NCI-H2227 (cell line): ENCODE measurements around the gene DKKL1.

Source experiments
- DNase-seq: peaks from one replicate; lab custom pipeline; 2025; ENCODE audit not compliant: unreplicated experiment; lab: John Stamatoyannopoulos, UW

Gene DKKL1

DNA sequence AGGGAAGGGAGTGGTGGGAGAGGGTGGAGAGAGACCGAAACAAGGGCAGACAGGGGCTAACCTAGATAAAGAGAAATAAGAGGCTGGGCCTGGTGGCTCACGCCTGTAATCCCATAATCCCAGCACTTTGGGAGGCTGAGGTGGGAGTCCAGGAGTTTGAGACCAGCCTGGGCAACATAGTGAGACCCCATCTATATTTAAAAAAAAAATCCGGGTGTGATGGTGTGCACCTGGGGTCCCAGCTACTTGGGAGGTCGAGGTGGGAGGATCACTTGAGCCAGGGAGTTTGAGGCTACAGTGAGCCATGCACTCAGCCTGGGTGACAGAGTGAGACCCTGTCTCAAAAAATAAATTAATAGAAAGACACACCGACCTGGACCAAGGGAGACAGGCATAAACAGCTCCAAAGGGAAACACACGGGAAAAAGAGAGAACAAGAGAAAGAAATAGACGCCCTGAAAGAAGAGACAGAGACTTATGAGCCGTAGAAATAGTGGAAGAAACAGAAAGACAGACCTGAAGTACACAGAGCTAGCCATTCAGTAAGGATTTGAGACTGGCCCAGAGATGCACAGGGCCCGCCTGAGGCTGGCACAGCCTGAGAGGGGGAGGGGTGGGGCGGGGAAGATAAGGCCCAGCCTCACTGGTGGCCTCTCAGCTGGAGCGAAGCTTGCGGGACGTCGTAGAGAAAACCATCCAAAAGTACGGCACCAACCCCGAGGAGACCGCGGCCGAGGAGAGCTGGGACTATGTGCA, 26.2 kb upstream of the DKKL1 start:
- DNase-seq: no peak

DNA sequence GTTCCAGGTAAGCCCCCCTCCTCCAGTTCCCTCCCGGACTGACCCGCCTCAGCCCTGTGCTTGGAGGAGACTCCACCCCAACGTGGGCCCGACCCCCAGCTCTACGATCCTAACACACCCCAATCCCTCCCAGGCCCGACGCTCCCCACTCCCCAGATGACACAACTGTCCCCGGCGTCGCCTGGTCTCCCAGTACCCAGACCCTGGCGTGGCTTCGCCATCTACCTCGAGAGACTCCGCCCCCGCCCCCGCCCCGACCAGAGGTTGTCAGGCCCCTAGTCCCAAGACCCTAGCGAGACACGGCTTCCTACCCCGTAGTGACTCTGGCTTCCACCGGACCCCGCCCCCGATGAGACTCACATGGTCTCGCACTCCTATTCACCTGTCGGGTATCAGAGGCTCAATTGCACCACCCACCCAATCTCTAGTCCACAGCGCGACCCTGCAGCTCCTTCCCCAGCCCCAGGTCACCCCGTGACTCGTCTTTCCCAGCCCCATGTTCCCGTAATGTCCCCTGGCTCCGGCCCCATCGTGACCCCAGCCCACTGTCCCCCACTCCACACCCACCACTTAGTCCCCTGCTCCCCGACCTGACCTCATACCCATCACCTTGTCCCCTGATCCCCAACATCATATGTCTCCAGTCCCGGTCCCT, 25.5 kb upstream of the DKKL1 start:
- no peak for DNase-seq

DNA sequence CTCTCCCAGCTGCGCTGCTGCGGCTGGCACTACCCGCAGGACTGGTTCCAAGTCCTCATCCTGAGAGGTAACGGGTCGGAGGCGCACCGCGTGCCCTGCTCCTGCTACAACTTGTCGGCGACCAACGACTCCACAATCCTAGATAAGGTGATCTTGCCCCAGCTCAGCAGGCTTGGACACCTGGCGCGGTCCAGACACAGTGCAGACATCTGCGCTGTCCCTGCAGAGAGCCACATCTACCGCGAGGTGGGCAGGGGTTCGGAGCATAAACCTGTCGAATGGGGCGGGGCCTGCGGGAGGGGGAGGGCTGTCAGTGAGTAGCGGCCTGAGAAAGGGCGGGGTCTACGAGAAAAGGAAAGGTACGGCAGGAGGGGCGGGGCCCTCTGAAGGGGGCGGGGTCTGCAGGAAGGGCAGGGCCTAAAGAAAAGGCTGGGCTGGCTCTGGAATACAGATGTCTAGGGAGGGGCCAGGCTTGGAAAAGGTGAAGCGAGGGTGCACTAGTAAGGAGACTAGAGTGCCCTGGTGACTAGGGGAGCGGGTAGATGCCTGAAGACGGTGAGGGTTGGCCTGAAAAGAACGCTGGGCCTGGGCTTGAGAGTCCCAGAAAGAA, 24.9 kb upstream of the DKKL1 start:
- DNase-seq: peak; percentile 34

DNA sequence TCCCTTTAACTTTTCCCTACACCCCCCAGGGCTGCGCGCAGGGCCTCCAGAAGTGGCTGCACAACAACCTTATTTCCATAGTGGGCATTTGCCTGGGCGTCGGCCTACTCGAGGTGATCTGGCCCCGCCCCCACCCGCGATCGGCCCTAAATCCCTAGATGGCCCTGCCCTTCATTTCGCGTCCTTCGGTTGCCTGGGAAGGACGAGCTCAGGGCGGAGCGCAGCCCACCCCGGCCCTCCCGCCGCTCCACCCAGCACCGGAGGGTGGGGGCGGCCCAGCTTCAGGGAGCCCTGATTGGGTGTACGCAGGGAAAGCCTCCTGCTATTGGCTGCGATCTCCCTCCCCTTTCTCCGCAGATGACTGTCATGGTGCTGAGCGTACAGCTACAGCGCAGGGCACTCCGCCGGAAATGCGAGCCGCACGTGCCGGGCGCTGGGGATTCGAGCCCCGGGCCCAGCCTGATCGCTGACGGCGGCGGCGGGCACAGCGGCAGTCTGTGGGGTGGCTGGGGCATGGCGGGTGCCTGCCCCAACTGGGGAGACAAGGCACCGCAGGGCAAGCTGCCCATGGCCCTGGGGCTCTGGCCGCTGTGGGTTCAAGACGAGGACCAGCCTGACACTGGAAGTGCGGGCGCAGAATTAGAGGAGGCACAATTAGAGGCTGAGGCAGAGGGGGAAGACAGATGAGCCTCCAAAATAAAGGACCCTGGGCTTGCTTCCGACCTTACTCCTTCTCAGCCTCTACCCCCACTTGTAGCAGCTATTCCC, 24.2 kb upstream of the DKKL1 start:
- DNase-seq: peak; percentile 90

DNA sequence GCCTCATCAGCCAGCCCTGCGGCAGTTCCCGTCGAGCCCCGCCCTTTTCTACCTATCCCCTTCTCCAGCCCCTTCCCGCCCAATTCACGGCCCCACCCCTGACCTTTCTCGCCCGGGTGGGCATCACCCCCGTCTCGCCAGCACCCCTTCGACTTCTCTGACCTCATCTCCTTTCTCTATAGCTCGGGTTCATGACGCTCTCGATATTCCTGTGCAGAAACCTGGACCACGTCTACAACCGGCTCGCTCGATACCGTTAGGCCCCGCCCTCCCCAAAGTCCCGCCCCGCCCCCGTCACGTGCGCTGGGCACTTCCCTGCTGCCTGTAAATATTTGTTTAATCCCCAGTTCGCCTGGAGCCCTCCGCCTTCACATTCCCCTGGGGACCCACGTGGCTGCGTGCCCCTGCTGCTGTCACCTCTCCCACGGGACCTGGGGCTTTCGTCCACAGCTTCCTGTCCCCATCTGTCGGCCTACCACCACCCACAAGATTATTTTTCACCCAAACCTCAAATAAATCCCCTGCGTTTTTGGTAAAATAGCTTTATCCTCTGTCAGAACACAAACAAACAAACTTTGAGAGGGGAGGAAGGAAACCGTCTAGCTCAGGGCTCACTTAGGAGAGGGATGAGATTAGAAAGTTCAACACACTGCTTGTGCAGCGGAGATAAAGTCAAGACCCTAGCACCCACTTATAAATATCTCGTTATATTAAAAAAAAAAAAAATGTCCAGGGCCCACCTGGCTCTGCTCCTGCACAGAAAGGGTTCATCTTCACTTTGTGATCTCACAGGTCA, 23.4 kb upstream of the DKKL1 start:
- DNase-seq: peak; percentile 65

DNA sequence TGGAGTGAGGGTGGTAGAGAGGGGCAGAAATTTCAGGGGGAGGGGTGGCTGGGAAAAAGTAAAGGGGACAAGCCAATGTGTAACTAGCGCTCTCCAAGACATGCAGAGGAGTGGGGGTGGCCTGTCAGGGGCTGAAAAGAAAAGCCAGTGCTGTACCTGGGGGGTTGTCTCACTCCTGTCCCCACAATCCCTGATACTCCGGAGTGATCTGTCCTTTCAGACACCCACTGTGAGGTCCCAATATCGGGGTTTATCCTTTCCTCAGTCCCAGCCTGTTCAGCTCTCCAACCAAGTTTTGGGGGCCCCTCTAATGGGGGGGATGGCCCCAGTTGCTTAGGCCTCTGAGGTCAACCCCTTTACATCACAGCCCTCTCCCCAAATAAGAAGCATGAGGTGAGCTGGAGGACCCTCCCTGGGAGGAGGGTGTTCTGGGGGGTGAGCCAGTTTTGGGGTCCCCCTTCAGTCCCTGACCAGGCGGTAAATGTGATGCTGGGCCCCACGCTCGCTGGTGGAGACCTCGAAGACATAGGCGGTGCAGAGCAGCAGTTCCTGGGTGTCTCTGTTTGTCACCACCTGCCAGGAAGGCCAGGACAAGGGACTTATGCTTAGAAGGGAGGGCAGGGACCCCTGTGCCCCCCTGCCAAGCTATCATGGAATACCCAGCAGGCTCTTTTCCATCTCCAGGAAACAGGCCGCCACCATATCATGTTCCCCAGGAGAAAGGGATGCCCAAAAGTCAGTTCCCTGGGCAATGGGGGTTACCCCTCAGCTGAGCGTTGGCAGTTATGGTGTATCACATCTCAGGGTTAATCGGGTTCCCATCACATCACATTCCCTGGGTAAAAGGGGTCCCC, 22.6 kb upstream of the DKKL1 start:
- DNase-seq: no peak

DNA sequence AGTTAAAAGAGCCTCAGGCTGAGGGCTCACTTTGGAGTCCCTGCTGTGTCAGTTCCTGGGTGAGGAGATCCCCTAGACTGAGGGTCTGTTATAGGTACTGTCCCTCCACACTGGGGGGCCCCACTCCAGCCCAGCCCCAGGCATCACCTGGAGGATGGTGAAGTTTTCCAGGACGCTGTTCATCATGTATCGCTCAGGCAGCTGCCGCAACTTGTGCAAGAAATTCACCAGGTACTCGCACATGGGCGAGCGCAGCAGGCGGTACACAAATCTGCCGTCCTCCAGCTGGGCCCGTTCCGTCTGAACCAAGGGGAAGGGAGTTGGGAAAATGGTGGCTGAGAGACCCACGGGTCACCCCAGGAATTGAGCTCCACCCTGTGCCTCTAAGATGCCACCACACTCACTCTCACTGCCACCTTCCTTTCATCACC, 21.4 kb upstream of the DKKL1 start:
- no peak for DNase-seq

DNA sequence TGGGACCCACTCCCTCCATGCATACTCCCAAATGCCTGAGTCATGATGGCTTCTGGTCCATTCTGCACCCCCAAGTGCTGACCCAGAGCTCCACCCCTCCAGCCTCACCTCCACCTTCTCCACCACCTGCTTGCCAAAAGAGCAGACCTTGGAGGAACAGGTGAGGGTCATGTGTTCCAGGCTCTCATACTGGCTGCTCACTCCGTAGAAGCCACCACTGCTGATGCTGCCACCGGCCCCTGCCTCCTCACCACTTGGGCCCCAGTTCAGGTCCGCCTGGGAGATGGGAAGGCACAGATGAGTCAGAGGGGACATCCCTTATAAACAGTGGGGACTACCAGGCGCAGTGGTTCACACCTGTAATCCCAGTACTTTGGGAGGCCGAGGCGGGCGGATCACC, 20.6 kb upstream of the DKKL1 start:
- no peak for DNase-seq

DNA sequence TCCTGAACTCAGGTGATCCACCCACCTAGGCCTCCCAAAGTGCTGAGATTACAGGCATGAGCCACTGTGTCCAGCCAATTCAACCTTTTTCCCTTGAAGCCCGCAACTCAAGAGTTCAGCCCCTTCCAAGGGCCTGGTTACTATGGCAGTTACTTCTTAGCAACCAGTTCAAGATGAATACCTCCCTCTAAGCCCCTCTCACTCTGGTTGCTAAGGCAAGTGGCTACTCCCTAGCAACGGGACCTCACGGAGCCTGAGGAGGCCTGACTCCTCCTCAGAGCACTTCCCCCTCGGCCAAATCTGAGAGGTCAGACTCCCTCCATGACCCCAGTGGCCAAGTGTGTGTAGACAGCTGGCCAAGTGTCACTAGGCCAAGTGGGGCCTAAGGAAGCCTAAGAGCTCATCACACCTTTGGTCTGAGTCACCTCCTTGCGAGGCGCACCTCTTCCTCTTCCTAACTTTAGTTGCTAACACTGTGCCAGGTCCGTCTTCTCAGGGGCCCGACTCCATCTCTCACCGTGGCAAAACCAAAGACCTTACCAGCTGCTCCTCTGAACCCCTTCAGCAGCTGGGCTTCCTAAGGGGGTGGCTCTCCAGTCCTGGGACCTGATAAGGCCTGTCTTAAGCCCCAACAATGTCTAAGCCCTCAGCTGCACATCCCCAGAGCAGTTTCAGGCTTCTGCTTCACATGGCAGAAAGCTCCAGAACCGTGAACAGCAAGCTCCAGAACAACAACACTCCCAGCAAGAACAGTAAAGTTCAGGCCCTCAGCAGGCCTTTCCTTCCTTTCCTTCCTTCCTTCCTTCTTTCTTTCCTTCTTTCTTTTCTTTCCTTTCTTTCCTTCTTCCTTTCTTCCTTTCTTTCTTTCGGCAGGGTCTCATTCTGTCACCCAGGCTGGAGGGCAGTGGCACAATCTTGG, 18.9 kb upstream of the DKKL1 start:
- peak; percentile 31 for DNase-seq

DNA sequence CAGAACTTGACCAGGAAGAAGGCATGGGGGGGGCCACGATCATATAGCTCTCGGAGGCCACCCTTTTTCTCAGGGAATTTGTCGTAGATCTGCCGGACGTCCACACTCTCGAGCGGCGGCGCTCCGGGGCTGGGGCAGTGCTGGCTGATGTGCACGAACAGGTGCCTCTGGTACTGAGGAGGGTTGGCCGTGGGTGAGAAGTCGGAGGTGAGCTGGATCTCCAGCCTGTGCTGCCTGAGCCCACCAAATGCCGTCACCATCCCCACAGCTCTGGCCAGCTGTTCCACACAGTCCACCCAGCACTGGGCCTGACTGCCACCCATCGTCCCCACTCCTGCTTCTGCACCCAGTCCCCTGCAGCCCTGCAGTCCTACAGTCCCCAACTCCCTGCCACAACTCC, 16.5 kb upstream of the DKKL1 start:
- no peak for DNase-seq

DNA sequence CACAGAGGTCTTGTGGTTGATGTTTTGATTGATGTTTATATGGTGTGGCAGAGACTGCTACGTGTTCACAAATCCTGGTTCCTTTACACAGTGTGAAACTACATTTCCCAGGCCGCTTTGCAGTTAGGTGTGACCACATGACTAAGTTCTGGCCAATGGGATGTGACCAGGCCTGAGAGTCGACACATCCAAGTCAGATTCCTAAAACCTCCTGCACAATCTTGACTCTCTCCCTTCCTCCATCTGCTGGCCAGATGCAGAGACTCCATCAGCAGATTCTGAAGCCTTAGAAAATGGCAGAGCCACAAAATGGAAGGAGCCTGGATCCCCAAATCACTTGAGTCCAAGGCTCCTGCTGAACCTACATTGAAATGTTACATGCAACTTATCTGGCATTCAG, 15.8 kb upstream of the DKKL1 start:
- peak; percentile 79 for DNase-seq

DNA sequence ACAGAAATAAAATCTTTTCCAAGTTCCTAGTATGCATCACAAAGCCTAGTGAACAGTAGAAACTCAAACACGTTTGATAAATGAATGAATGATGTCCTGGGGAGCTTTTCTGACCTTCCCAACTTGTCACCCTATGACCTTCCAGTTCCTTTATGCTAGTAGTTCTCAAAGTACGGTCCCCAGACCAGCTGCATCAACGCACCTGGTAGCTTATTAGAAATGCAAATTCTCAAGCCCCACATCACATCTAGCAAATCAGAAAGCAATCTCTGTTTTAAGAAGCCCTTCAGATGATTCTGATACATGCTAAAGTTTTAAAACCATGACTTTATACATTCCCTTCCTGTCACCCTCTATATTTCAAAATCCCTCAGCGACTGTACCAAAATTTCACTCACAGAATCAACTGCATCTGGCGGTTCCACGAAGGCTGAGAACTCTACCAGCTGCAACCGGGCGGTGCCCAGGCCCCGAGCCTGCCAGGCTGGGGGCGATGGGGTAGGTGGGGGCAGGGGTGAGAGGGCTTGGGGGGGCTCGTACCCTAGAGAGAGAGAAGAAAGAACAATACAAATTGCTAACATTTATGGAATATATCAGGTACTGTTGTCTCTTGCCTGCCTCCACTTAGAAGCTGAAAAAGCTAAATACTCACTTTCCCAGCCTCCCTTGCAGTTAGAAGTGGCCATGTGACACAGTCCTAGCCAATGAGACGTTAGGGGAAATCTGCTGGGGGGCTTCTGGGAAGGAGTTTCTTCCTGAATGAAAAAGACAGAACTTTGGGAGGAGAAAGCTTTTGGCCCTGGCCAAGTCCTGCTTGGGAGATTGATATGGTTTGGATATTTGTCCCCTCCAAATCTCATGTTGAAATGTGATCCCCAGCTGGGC, 15.1 kb upstream of the DKKL1 start:
- no peak for DNase-seq

DNA sequence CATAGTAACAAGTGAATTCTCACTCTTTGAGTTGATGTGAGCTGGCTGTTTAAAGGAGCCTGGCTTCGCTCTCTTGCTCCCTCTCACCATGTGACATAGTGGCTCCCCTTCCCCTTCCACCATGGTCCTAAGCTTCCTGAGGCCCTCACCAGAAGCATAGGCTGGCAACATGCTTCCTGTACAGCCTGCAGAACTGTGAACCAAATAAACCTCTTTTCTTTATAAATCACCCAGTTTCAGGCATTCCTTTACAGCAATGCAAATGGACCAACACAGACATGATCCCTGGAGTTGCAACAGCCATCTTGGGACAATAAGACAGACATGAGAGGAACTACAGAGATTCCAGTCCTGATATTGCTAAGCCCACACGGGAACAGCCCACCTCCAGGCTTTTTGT, 14.1 kb upstream of the DKKL1 start:
- DNase-seq: no peak

DNA sequence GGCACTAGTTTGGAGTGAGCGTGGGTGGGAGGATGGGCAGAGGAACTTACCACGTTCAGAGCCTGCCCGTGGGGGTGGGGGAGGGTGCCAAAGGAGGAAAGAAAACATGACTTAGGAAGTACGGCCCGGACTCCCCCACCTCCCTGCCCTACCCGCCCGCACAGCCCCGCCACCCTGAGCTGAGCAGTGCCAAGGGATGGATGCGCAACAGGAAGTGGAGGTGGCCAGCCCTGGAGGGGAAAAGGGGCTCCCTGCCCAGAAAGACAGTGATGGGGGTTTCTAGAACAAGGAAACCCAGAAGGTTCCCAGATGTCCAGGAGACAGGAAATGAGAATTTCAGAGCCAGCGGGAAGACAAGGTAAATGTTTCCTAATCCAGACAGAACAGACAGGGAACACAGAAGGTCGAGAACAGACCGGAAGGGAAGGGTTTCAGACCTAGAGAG, 7.7 kb upstream of the DKKL1 start:
- no peak for DNase-seq

DNA sequence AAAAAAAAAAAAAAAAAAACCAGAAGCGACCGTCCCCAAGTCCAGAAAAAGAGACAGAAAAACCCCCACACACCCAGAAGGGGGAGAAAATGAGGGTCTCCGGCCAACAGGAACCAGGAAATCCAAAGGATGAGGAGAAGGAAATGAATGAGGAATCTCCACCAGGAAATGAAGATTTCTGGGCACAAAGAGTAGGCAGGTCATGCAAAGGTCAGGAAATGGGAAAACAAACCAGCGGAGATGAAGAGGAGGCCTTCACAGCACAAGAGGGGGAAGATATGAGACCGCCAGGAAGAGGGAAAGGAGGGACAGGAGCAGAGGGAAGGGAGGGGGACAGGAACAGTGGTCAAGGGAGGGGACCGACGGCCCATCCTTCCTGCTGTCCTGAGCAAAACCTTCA, 7.3 kb upstream of the DKKL1 start:
- DNase-seq: no peak

DNA sequence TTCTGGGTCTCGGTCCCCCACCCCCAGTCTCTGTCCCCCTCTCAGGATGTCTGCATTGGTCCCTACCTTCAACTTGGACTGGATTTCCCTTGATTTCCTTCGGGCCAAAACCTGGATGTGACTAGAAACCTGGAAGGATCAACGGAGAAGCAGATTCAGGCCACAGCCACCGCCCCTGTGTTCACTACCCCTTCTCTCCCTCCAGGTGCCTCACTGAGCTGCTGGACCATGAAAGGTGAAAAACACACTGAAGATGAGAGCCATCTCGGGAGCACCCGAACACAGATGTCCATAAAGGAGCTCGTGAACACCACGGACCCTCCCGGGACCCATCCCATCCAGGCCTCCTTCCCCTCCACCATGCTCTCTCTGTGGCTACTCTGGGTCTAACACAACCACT, 6.5 kb upstream of the DKKL1 start:
- DNase-seq: no peak

DNA sequence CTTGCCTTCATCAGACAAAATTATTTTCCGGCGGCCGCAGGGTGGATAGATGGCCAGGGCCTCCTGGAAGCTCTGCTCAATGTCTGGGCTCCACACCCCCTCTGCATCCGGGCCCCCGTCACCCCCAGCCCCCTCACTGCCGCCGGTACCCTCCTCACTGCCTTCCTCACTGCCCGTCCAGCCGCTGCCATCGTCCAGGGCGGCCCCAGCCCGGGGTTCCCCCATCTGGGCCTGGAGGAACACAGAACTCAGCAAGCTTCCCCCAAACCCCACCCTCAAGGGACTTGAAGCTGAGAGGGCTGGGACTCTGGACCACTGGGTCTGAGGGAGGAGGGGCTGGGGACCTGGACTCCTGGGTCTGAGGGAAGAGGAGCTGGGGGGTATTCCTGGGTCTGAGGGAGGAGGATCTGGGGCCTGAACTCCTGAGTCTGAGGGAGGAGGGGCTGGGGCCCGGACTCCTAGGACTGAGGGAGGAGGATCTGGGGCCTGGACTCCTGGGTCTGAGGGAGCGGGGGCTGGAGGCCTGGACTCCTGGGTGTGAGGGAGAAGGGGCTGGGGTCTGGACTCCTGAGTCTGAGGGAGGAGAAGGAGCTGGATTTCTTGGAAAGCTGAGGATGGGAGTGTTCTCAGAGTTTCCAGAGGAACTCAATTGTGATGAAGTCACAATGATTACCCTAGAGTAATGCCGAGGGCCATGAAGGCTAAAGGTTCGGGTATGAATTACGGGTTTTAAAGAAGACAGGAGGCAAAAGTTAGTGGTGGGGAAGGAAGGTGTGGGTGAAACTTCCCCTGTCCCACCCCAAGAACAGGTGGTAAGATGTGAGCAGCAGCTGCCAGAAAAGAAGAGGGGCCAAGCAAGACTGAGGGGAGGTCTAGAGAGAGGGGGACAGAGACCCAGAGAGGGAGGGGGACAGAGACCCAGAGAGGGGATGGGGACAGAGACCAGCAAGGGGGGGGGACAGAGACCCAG, 3.5 kb upstream of the DKKL1 start:
- no peak for DNase-seq
